Omental fat pad (tissue), 4 donors: ENCODE data around the gene GPR107. TPM values are rescaled to one million over a fixed set of nuclear protein-coding genes. Genes with fewer than 3 reads are reported as not detected.

Experiments used
- ATAC-seq: fragments of 150-250 bp; one replicate; pipeline ENCODE4 v1.9.1; 2016; ENCODE audit warnings: mild to moderate bottlenecking, moderate library complexity; ENCODE audit not compliant: low FRiP score
- DNase-seq: peaks from one replicate; pipeline ENCODE4 v3.0.0-alpha.2; 2019; ENCODE audit warnings: low spot score
- CTCF ChIP-seq, 3 donors: fragments of 450-650 bp; IDR thresholded peaks; one replicate each; pipeline ENCODE4 v1.5.1; 2016 to 2017; ENCODE audit warnings: antibody characterized with exemption in 3 of 3, mild to moderate bottlenecking in 3 of 3, moderate library complexity in 2 of 3
- total RNA-seq, 4 donors: library from RNA; depleted of rRNA; stranded (reverse); fragments of >200 nt; gene quantifications; one replicate each; pipeline ENCODE4 v1.1.0, GENCODE V29; 2016

Gene GPR107
- total RNA-seq, 4 donors from 2014 or later: 17.5 to 24.1 (median 20.0) TPM

DNA sequence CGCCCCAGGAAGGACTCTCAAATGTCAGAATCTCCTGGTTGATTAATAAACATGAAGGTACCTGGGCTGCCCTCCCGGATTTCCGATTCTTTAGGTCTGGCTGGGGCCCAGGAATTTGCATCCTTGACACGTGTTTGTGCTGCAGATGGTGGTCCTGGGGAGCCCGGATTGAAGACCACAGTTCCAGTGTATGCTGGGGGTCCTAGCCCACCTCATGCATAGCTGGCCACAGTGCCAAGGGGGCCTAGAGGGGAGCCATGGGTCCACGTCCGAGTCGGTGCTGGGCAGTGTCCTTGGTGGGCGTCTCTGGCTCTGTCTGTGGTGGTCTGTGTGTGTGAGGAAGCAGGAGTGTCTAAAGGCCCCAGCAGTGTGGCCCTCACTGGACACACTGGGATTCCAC is 121.6 kb downstream of the GPR107 start:
- TF ChIP-seq CTCF (IDR thresholded peaks at IDR 0.05): no peak
- DNase-seq (no peak), ATAC-seq (no peak)

GRCh38 chr9:130176760-130177159 is 123.1 kb downstream of the GPR107 start:
- DNase-seq (no peak), ATAC-seq (no peak)
- TF ChIP-seq CTCF (IDR thresholded peaks at IDR 0.05): no peak

DNA sequence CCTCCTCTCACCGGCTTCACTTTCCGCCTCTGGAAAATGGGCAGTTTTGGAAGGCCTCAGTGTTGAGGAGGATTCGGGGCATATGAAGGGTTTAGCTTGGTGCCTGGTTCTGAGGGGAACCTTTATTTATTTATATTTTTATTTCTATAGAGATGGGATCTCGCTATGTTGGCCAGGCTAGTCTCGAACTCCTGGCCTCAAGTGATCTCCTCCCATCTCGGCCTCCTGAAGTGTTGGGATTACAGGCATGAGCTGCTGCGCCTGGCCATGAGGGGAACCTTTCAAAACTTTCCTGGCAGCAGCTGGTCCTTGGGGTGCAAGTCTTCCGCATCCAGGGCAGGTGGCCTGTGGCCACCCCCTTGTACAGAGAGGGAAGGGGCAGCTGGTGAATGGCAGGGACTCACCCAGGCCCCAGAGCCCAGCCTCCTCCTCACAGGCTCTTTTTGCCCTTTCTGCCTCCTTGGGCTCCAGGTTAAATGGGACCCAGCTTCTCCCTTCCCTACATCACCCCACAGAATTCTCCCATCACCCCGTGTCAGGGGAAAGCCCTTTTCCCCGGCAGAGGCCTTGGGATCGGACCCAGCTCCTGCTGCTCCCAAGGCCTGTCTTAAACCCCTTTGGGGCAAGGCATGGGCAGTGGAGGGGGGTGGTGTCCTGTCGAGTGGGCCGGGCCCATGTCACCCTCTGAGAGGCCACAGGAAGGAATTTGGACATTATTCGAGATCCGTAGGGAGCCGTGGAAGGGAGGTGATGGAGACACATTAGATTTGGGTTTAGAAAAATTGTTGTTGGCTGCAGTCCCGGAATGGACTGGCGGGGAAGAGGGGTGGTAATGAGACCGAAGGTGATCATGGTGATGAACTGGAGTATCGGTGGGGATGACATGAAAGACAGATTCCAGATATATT is 124.4 kb downstream of the GPR107 start:
- no peak for TF ChIP-seq CTCF (IDR thresholded peaks at IDR 0.05)
- ATAC-seq (no peak), DNase-seq (no peak)

GRCh38 chr9:130179331-130179907 is 125.7 kb downstream of the GPR107 start:
- ATAC-seq (no peak), DNase-seq (no peak)
- no peak for TF ChIP-seq CTCF (IDR thresholded peaks at IDR 0.05)

GRCh38 chr9:130180516-130180915 is 126.8 kb downstream of the GPR107 start:
- no peak for ATAC-seq

DNA sequence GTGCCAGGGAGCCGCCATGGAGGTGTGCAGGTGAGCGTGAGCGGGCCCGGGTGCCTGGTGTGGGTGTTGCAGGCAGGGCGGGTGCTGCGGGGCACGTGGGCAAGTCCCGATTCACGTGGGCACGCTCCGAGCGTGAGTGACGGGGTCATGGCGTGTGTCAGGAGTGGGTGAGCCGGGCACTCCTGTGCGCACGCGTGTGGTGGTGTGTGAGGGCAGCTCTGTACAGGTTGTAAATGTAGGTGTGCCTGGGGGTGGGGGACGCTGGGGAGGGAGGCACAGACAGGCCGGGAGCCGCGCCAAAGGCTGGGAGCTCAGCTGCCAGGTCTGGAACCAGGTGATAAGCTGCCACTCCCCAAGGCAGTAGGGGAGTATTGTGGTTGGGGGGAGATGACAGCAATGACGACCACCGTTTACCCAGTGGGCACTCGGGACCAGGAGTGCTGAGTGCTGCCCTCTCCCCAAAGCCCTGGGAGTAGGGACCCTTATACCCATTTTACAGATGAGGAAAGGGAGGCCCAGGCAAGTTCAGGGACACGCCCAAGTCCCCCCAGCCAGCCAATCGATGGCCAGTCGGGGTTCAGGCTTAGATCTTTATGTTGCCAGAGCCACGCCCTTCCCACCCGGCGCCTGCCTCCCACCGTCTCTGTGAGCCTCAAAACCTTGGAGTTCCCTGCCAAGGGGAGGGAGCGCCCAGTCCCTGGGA is 128.1 kb downstream of the GPR107 start:
- no peak for TF ChIP-seq CTCF (IDR thresholded peaks at IDR 0.05)
- no peak for ATAC-seq
- DNase-seq: no peak

More at GRCh38 chr9:130180516-130180915, 126.8 kb downstream of the GPR107 start:
- DNase-seq: no peak
- TF ChIP-seq CTCF (IDR thresholded peaks at IDR 0.05): no peak
